GM19438 (cell line): ENCODE data around the gene SHE.
"Not testable (repeated sequence)": the region's sequence is repeated elsewhere in the genome, so short reads cannot be mapped to it uniquely, and the experiment has no call there.

Source experiments
- ATAC-seq: cut with Tn5 transposase; IDR thresholded peaks from one replicate; pipeline ENCODE4 v1.9.1; 2021; ENCODE audit warnings: low read depth; ENCODE audit not compliant: unreplicated experiment

Gene SHE

DNA sequence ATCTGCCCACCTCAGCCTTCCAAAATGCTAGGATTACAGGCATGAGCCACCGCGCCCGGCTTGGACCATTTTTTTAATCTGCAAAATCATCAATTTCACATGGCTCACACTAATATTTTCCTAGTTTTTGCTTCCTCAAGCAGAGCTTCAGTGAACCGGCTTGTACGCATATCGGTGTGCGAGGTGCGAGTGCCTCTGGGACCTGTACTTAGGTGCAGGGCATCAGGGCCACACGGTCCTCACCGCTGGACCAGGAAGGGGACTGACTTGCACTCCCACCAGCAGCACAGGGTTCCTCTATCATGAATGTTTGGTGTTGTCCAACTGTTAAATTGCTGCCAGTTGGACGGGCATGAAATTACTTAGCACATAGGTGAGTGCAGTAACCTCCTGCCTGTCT lies 15.4 kb upstream of the SHE start:
- no peak for ATAC-seq

- no peak for ATAC-seq
Measured at GRCh38 chr1:154514066-154514553, 11.9 kb upstream of the SHE start.

- no peak for ATAC-seq
Measured at GRCh38 chr1:154512760-154513159, 10.5 kb upstream of the SHE start.

DNA sequence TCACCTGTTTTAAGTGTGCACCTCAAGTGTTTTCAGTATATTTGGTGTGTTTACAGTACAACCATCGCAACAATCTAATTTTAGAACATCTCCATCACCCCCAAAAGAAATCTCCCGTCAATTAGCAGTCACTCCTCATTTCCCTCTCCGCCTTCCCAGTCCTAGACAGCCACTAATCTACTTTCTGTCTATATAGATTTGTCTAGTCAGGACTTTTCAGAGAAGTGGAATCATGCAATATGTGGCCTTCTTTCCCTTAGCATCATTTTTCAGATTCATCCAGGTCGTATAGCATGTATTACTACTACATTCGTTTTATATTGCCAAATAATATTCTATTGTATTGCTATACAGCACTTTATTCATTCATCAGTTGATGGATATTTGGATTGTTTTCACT lies 1.7 kb upstream of the SHE start:
- ATAC-seq = no peak

DNA sequence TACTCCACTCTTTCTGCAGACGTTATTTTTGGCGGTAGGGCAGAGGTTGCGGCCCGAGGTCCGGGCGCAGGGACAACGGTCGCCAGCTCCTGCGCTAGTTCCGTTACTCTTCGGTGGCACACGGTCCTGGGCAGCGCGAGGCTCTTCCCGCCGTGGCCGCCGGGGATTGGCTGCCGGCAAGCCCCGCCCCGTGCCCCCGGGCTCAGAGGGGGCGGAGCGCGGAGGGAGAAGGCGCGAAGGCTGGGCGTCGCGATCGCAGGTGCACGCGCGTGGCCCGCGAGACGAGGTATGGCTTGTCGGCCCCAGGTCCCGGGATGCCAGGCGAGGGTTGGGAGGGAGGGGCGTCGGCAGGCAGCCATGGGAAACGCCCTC lies 518 bp upstream of the SHE start:
- no peak for ATAC-seq

DNA sequence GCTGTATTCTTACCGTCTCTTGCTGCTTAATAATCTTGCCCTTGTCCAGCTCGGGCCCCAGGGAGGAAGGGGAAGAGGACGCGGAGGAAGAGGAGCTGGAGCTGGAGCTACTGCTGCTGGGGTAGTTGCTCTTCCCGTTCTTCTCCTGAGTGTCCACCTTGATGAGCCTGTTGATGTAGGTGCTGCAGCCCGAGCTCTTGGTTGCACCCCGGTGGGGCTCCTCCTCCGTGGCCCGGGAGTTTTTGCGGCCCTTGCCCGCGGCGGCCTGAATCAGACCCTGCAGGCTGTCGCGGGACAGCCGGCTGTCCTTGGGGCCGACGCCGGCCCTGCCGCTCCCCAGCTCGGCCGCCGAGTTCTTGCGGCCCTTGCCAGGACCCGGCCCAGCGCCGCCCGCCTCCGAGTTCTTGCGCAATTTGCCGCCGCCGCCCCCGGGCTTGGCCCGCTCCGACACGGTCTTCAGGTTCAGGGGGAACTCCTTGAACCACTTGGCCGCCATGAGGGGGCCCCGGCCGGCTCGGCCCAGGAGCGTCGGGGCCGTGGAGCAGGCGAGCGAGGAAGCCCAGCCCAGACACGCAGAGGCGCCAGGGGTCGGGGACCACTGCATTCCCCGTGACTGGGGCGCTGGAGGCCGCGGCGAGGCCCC lies 668 bp downstream of the SHE start:
- ATAC-seq = no peak

DNA sequence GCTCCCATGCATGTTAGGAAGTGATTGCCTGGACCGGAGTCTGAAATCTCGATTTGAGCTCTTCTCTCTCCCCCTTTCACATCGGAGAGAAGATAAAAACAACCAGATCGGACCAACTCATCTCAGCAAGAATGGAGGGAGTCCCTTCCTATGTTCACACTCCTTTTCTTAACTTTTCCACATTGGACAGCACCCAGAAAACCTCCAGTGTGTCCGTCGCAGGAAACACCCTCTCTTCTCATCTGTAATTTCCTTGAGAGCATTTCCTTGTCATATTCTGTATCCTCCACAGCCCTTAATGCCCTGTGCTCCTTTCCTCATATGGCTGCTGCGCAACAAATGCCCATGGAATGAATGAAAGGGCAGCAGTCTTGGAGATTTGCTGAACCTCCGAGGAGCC lies 1.7 kb downstream of the SHE start:
- ATAC-seq = no peak

- no peak for ATAC-seq
Measured at GRCh38 chr1:154499446-154499845, 2.8 kb downstream of the SHE start.

DNA sequence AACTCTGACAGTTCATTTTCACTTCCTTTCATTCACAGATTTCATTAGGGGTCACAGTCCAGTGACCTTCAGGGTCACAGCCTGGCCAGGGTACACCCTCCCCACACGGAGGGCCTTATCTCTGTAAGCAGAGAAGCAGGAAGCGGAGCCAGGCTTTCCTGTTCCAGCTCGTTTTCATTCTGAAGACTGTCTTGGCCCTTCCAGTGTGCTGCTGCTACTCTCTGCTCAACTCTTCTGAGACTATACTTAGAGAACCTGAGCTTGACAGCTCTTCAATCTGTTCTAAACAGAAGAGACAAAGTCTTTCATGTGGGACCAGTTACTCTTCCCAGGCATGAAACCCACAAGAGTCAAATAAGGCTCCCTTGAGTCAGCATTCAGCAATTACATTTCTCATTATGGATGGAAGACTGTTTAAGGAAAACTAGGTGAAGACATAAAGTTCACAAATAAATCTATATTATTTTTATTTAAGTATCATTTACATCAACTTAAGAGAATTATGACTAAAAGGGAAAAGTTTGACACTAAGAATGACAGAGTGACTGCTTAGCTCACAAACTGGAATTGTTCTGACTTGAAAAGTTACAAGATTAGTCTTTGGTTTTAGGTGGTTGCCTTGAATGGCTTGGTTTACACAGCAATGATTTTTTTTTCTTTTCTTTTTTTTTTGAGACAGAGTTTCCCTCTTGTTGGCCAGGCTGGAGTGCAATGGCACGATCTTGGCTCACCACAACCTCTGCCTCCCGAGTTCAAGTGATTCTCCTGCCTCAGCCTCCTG lies 5.0 kb downstream of the SHE start:
- ATAC-seq = no peak

- no peak for ATAC-seq
Measured at GRCh38 chr1:154496383-154496782, 5.8 kb downstream of the SHE start.

DNA sequence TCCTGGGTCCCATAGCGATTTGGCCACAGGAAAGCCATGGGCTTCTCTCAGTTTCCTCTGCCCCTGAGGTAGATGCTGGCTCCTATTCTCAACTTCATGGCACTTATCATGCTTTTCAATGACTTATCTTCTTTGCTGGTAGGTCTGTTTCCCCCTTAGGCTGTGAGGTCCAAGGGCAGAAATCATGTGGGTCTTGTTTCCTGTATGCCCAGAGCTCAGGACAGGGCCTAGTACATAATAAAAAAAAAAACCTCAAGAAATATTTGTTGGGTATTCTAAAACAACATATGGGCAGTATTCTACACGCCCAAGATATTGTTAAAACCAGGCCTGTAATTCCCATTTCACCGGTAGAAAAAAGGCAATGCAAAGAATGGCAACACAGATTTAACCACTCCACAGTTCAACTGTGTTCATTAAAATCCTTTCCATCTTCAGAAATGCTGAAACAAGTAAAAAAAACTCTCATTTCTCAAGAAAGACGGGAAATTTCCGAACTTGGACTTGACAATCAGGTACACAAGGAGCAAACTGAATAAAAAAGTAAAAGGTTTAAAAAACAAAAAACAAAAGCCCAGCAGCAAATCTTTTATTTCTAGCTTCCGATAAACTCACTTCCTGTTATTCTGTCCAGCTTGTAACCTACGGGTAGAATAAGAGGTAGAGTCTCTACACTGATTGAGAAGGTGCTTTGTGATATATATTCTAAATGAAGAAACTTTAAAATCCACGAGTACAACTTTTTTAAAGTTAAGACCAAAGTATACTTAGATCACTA lies 6.5 kb downstream of the SHE start:
- ATAC-seq = no peak

- ATAC-seq = no peak
Measured at GRCh38 chr1:154493276-154493675, 8.9 kb downstream of the SHE start.

DNA sequence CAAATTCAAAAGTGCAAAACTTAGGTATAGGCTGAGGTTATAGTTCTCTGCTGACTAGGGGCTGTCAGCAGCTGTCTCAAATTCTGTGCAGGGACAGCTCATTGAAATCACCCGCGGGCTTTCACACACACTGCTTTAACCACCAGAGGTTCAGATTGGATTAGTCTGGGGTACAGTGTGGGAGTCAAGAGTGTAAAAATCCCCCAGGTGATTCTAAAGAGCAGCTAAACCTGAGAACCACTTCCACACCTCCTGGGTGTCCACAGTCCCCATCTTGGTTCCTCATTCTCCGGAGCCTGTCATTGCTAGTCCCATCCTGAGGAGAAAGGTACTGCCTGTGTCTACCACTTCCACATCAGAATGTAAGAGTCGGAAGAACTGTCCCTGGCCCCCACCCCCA lies 10.1 kb downstream of the SHE start:
- no peak for ATAC-seq

- no peak for ATAC-seq
Measured at GRCh38 chr1:154490317-154490716, 11.9 kb downstream of the SHE start.

DNA sequence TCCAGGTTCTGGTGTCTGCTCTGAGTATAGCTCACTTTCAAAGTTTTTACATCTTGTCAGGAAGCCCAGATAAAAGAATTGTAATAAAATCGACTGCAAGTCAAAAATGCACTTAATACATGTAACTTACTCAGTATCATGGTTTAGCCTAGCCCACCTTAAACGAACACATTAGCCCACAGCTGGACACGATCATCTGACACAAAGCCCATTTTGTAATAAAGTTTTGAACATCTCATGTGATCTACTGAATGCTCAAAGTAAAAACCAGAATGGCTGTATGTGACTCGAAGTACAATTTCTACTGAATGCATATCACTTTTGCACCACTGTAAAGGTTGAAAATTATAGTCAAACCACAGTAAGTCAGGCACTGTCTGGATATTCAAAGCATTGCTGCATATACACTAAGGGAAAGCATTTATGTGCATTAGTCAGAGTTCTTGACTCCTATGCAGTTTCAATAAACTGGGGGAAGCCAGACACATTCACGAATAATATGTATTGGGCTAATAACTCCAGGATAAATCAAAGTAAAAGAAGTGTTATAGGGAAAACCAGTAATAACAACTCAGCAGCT lies 12.4 kb downstream of the SHE start:
- no peak for ATAC-seq

DNA sequence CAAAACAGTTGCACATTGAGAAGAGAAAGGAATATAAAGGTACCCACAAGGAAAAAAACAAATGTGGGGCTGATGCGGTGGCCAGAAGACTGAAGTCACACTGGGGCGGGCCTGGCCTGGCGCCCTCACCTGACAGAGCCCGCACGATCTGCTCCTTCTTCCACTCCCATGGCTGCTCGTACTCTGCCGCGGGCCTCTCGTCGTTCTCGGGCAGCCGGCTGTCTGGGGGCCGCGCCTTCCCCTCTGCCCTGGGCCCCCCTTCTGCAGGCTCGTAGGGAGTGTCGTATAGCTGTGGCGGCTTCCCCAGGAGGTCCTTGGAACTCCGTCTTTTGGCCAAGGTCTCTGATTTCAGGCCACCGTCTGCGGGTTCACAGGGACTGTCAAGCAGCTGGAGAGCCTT lies 13.3 kb downstream of the SHE start:
- ATAC-seq = no peak

DNA sequence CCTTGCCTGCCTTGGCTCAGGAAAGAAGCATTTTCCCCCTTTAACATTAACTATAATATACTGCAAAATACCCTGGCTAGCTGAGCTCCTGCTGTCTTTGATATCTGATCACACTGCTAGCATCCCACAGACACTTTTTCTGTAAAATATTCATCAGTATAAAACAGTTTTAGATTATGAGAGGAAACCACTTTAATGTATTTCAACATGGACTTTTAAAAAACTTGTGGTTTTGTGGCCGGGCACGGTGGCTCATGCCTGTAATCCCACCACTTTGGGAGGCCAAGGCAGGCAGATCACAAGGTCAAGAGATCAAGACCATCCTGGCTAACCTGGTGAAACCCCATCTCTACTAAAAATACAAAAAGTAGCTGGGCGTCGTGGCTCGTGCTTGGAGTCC lies 15.5 kb downstream of the SHE start:
- ATAC-seq = not testable (repeated sequence)

- no peak for ATAC-seq
Measured at GRCh38 chr1:154485910-154486496, 16.2 kb downstream of the SHE start.

GRCh38 chr1:154485106-154485505 lies 17.1 kb downstream of the SHE start:
- ATAC-seq = no peak

GRCh38 chr1:154483941-154484803 lies 18.0 kb downstream of the SHE start:
- no peak for ATAC-seq
